ENCODE data around the gene SMIM33.
A peak's percentile ranks its signal among the peaks of the same experiment; 100 is the strongest.
"Not testable (repeated sequence)": the region's sequence is repeated elsewhere in the genome, so short reads cannot be mapped to it uniquely, and the experiment has no call there.

Gene SMIM33

DNA sequence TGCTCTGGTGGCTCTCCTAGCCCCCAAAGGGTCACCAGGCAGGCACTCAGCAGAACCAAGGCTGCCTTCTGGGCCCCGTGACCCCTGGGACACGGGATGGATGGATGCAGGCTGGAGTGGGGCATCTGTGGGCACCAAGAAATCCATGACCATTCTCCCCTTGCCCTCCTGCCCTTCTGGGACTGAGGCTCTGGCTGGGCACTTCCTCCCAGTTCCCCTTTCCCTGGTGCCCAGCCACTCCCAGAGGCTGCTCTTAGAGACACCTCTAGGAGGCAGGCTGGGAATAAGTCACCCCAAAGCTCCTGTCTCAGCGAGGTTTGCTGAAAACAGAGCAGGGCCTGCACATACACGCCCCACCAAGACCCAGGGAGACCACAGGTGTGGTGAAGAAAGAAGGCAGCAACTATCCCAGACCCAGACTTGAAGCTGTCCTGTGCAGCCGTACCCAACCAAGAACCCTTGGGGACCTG is 10.8 kb downstream of the SMIM33 start:
- H3K4me3 ChIP-seq (ENCODE audit: low read depth, low read length), result no peak overlapping the region

DNA sequence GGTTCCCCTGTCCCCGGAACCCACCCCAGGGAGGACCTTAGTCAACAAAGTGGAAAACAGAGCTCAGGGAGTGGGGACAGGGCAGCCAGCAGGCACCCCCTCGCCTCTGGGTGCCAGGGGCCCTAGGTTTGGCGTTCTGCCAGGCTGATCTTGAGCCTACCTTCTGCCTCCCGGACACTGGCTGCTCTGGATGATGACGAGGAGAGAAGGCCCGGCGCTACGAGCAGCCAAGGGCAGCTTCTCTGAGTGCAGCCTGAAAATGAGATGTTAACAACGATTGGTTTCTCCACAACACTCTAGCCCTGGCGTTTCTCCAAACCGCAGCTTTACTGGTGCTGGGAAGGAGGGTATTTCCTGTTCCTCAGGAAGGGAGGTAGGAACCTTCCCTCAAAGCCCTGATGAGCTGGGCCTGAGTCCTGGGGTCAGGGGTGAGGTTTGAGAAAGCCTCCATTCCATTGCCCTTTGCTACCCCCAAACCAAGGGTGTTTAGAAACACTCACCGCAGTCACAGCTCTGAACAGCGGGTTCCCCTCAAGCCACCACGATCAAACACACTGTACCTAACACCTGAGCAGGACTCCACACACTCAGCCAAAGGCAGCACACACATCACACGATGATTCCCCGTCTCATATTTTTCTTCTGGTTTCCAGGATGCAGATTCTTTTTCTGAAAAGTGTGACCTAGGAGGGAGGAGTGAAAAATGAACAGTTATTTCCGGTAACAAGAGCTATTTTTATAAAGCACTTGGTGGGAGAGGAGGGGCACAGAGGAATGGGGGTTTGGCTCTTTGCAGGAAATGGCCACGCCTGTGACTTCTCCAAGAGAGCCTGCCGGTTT is 11.5 kb downstream of the SMIM33 start, which contains the start of gene STING1:
STING1 (minus strand) TSS at position 709 of the 840 bp plus-strand sequence. CDS start 1,054 bp downstream, outside the sequence.
- no peak within 1 kb of the TSS for H3K4me3 ChIP-seq (ENCODE audit: low read depth, low read length)

DNA sequence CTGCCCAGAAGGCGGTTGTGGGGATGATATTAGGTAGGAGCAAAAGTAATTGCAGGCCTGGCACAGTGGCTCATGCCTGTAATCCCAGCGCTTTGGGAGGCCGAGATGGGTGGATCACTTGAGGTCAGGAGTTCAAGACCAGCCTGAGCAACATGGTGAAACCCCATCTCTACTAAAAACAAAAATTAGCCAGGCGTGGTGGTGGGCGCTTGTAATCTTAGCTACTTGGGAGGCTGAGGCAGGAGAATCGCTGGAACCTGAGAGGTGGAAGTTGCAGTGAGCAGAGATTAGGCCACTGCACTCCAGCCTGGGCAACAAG is 12.0 kb downstream of the SMIM33 start:
- not testable (repeated sequence) for H3K4me3 ChIP-seq (ENCODE audit: low read depth, low read length)

DNA sequence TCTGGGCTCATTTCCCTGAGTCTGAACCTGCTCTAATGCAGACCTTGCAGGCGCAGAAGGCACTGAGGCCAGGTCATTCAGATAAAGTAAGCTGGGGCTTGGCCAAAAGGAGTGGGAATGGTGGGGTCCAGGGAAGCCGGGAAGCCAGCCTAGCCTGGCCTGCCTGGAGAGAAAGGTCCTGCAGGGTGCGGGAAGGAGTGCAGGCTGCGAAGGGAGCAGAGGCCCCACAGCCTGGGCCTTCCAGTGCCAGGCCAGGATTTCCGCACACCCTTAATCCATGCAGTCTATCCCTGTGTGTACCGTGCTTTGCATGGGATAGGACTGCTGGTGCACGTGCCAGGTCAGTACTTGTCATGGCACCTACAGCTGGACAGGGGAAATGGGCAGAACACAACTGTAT is 15.4 kb downstream of the SMIM33 start:
- no peak overlapping the region for H3K4me3 ChIP-seq (ENCODE audit: low read depth, low read length)

DNA sequence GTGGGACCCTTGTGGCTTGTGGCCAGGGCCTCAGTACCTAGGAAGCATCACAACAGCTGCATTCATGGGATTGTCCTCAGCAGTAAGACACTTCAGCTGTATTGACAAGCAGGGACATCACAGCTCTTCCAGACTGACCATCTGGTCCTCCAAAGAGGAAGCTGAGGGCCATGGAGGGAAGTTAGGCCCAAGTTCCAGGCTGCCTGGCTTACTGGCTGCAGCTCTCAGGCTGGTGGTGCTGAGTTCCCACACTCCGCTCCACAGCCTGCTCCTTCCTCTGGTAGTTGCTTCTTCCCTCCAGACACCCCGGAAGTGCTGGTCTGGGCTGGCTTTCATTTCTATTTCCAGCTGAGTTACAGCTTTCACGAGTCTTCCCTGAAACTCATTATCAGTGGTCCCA is 17.5 kb downstream of the SMIM33 start:
- no peak overlapping the region for H3K4me3 ChIP-seq (ENCODE audit: low read depth, low read length)

DNA sequence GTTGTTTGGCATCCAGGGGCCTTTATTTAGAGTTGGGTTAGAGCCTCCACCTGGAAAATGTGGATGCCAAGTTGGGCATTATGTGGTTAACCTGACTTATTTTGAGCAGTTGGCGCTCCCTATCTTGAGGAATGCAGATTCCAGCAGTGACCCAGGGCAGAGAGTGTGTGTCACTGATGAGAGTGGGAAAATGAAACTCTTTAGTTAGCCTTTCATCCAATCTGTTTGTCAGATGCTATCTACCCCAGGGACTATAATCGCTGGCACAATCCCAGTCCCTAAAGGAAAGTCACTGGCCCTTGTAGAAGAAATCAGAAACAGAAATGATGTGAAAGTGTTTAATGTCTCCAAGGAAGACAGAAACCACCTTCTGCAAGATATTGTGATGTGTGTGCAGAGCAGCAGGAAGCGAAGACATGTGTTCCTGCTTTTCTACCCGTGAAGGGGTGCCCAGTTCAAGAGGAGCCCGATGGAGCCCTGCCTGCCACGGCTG is 21.9 kb downstream of the SMIM33 start:
- no peak overlapping the region for H3K4me3 ChIP-seq (ENCODE audit: low read depth, low read length)

DNA sequence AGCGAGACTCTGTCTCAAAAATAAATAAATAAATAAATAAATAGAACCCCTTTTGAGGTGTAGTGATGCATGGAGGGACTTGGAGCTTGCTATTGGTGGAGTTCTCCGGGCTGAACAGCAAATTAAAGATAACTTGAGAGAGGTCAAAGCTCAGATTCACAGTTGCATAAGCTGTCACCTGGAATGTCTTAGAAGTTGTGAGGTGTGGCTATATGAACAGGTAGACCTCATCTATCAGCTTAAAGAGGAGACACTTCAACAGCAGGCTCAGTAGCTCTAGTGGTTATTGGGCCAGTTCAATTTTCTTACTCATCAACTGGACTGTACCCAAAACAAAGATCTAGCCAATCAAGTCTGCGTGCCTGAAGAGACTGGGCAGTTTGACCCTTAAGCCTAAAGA is 23.5 kb downstream of the SMIM33 start:
- H3K4me3 ChIP-seq (ENCODE audit: low read depth, low read length), result no peak overlapping the region

DNA sequence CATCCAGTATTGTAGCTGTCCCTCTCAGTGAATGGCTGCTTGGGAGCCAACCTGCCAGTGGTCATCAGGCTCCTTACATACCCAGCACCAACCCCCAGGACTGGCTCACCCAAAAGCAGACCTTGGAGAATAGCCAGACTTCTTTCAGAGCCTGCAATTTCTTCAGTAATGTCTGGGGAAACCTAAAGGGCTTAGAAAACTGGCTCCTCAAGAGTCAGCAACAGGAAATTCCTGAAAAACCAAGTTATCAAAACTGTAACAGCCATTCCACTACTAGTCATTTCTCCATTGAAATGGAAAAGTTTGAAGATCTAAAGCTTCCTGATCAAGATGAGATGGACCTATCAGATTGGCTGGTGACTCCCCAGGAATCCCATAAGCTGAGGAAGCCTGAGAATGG is 24.0 kb downstream of the SMIM33 start:
- no peak overlapping the region for H3K4me3 ChIP-seq (ENCODE audit: low read depth, low read length)

DNA sequence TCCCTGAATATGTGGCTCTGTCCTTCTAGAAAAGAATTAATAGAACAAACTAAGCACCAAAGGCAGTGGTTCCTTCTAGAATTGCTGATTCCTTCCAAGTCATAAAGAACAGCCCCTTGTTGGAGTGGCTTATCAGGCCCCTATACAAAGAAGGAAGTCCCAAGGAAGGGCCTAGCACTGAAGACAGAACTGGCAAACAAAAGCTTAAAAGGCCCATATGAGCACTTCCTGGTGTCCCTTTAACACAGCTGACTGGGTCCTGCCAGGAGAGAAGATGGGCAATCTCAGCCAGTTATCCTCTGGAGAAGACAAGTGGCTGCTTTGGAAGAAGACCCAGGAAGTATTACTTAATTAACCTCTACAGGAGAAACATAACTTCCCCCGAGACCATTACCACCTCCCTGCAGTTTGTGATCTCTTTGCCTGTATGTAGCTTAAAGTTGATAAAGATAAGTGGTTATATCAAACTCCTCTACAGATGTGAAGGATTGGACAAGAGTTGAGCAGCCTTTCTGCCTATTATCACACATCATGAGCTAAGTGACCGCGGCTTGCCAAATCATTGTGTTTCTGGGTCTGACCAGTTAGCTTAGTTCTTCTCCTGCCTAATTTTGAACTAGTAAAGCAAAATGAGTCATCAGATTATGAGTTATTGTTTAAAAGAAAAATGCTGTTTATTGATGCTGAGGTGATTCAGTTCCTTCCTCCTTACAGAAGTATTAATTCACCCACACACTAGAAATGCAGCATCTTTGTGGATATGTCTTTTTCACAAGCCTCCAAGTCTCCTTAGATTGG is 25.0 kb downstream of the SMIM33 start:
- no peak overlapping the region for H3K4me3 ChIP-seq (ENCODE audit: low read depth, low read length)

DNA sequence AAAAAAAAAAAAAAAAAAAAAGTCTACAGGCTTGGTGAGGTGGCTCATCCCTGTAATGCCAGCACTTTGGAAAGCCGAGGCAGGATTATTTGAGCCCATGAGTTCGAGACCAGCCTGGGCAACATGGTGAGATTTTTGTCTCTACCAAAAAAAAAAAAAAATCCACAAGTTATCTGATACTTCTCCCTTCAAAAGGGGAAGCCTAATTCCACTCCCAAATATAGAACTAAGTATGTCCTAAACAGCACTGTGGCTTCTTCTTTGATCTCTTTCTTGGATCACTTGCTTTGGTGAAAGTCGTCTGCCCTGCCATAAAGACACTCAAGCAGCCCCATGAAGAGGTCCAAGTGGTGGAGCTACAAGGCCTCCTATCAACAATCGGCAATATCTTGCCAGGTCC is 30.6 kb downstream of the SMIM33 start:
- H3K4me3 ChIP-seq (ENCODE audit: low read depth, low read length), result no peak overlapping the region

DNA sequence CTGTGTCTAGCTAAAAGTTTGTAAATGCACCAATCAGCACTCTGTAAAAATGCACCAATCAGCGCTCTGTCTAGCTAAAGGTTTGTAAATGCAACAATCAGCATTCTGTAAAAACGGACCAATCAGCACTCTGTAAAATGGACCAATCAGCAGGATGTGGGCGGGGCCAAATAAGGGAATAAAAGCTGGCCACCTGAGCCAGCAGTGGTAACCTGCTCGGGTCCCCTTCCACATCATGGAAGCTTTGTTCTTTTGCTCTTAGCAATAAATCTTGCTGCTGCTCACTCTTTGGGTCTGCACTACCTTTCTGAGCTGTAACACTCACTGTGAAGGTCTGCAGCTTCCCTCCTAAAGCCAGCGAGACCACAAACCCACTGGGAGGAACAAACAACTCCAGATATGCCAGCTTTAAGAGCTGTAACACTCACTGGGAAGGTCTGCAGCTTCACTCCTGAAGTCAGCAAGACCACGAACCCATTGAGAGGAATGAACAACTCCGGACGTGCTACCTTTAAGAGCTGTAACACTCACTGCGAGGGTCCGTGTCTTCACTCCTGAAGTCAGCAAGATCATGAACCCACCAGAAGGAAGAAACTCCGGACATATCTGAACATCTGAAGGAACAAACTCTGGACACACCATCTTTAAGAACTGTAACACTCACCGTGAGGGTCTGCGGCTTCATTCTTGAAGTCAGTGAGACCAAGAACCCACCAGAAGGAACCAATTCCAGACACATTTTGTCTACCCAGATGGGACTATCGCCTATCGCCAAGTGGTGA is 32.4 kb downstream of the SMIM33 start:
- not testable (repeated sequence) for H3K4me3 ChIP-seq (ENCODE audit: low read depth, low read length)

DNA sequence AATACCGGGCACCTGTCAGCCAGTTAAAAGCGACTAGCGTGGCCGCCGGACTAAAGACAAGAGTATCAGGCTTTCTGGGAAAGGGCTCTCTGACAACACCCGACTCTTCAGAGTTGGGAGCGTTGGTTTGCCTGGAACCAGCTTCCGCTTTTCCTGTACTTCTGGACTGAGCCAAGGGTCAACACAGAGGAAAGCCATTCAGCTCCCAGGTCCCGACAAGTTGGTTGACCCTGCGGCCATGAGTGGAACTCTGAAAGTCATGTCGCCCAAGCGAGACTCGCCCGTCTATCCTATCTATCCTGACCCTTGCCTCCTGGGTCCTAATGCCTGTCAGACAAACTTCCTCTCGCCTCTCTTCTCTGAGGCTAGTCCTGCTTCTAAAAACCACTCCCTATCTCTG is 33.1 kb downstream of the SMIM33 start:
- peak overlapping the region; percentile 24 for H3K4me3 ChIP-seq (ENCODE audit: low read depth, low read length)

DNA sequence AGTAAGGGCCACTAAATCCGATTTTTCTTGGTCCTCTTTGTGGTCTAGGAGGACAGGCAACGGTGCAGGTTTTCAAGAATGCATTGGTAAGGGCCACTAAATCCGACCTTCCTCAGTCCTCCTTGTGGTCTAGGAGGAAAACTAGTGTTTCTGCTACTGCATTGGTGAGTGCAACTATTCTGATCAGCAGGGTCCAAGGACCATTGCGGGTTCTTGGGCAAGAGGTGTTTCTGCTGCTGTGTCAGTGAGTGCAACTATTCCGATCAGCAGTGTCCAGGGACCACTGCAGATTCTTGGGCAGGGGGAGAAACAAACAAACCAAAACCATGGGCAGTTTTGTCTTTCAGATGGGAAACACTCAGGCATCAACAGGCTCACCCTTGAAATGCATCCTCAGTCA is 33.9 kb downstream of the SMIM33 start:
- not testable (repeated sequence) for H3K4me3 ChIP-seq (ENCODE audit: low read depth, low read length)

DNA sequence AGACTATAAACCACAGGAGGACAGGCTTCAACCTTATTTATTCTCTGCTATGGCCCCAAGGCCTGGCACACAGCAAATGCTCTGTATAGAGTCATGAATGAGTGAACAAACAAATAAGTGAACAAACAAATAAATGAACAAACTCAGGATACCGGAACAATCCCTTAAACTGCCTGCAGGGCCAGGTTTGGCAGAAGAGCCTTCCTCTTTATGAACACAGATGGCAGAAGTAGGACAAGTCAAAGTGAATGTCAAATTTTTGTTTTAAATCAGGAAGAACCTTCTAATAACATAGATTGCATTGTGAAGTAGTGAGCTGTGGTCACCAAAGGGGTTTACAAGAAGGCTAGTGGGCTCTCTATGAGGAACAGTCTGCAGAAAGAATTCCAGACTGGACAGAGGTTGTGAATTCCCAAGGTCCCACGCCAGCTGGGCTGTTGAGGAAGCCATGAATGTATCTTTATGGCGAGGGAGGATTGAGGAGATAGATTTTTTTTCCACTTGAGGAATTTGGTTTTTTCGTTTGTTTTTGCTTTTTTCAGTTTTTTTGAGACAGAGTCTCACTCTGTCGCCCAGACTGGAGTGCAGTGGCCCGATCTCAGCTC is 42.1 kb downstream of the SMIM33 start:
- H3K4me3 ChIP-seq (ENCODE audit: low read depth, low read length), result no peak overlapping the region

DNA sequence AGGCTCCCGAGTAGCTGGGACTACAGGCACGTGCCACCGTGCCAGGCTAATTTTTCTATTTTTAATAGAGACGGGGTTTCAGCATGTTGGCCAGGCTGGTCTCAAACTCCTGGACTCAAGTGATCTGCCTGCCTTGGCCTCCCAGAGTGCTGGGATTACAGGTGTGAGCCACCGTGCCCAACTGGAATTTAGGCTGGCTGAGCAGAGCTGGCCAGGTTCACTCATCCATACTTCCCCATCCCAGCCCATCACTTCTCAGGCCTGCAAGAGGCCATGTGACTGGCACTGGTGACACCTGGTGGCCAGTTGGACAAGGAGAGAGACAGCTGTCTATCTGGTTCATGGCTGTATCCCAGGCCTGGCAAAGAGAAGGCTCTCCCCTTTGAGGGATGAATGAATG is 42.6 kb downstream of the SMIM33 start:
- not testable (repeated sequence) for H3K4me3 ChIP-seq (ENCODE audit: low read depth, low read length)

DNA sequence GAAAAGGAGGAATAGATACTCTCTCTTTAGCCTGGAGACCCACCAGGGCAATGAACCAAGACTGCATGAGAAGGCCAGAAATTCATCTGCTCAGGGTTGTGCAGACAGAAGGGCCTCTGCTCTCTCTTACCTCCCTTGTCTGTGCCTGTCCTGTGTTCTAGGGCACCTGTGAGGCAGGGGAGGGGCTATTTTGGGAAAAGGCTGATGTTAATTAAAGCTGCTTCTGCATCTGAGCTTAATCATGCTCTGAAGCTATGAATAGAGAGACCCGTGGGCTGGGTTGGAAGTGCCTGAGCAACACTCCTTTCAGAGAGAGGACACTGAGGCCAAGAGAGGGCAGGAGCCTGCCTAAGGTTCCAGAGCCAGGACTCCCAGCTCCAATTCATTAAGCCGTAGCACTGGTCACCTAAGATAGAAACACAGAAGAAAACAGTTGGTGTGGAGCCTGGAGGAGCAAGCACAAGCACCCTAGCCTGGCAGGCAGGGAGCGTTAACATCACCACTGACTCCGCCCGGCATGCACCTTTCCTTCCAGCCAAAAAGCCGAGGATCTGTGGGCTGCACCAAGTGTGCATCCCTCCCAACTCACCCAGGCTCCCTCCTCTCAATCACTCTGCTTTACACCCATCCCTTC is 43.2 kb downstream of the SMIM33 start:
- H3K4me3 ChIP-seq (ENCODE audit: low read depth, low read length), result no peak overlapping the region

DNA sequence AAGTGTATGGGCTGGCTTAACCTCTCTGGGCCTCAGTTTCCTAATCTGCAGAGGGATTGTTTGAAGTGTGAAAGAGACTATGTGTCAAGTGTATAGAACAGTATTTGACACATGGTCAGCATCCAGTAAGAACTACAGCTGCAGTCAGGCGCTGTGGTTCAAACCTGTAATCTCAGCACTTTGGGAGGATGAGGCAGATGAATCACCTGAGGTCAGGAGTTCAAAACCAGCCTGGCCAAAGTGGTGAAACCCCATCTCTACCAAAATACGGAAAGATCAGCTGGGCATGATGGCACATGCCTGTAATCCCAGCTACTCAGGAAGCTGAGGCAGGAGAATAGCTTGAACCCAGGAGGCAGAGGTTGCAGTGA is 43.7 kb downstream of the SMIM33 start:
- no peak overlapping the region for H3K4me3 ChIP-seq (ENCODE audit: low read depth, low read length)

DNA sequence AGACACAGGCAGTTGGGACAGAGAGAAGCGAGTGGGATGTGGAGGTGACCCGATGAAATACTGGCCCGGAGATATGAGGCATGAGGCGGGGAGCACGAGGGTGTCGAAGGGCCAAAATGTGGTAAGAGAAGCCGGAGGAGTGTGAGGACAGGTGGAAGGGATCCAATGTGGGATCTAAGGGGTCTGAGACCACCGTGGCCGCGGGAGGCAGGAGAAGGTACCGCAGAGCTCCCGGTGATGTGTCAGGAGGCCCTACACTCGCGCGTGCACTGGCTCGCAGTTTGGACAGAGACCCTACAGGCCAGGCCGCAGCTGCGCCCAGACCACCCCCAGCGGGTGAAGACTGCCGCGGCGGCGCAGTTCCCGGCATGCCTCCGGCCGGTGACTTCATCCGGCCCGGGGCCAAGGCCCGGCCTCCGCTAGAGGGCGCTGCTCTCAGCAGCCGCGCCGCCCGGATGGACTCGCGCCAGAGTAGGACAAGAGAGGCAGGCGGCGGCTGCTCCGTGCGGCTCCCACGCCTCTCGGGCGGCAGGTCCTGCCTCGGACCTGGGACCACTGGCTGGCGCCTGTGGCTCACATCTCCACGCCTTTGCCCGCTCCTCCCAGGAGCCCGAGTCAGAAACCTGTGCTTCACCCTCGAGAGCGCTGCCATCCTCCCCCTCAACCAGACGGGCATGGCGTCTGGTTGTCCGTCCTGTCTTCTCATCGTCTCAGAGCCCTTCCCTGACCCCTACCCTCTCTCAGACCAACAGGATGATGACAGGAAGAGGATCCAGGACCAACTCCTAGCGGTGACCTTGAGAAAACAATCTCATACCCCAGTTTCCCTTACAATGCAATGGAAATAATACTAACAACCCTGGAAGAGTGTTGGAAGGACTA is 47.1 kb downstream of the SMIM33 start:
- H3K4me3 ChIP-seq (ENCODE audit: low read depth, low read length), result peak overlapping the region; percentile 37

All from iPS-11a (cell line).